Smooth muscle cell (in vitro differentiated cells): ENCODE results near the gene TUBB8. TPM values are rescaled to one million over a fixed set of nuclear protein-coding genes. Genes with fewer than 3 reads are reported as not detected.

ENCODE experiments used
- DNase-seq: peaks from one replicate; lab custom pipeline; 2025; ENCODE audit not compliant: unreplicated experiment; lab: John Stamatoyannopoulos, UW
- H2AFZ ChIP-seq: fragments of 200-600 bp; sonication (generic); 2 replicates; pipeline ENCODE4 v1.6.0; 2016; ENCODE audit warnings: antibody characterized with exemption, low read depth, mild to moderate bottlenecking
- H3F3A ChIP-seq: fragments of 200-600 bp; sonication (generic); 2 replicates; pipeline ENCODE4 v1.6.0; 2017; ENCODE audit warnings: antibody characterized with exemption, low read depth
- H3K27ac ChIP-seq: fragments of 200-600 bp; sonication (generic); 2 replicates; pipeline ENCODE4 v1.5.1; 2016; ENCODE audit warnings: low read depth, mild to moderate bottlenecking
- H3K27me3 ChIP-seq: fragments of 200-600 bp; sonication (generic); 2 replicates; pipeline ENCODE4 v1.6.1; 2016; ENCODE audit warnings: low read depth, mild to moderate bottlenecking
- H3K36me3 ChIP-seq: fragments of 200-600 bp; sonication (generic); 2 replicates; pipeline ENCODE4 v1.5.1; 2016; ENCODE audit warnings: low read depth
- H3K4me1 ChIP-seq: fragments of 200-600 bp; sonication (generic); 2 replicates; pipeline ENCODE4 v1.5.1; 2016; ENCODE audit warnings: low read depth
- H3K4me2 ChIP-seq: fragments of 200-600 bp; sonication (generic); 2 replicates; pipeline ENCODE4 v1.6.0; 2016; ENCODE audit warnings: mild to moderate bottlenecking
- H3K4me3 ChIP-seq: fragments of 200-600 bp; sonication (generic); 2 replicates; pipeline ENCODE4 v1.5.1; 2016; ENCODE audit warnings: mild to moderate bottlenecking
- H3K79me2 ChIP-seq: fragments of 200-600 bp; sonication (generic); 2 replicates; pipeline ENCODE4 v1.6.0; 2016; ENCODE audit warnings: low read depth, mild to moderate bottlenecking
- H3K9ac ChIP-seq: fragments of 200-600 bp; sonication (generic); 2 replicates; pipeline ENCODE4 v1.6.0; 2016; ENCODE audit warnings: low read depth
- H3K9me3 ChIP-seq: fragments of 200-600 bp; sonication (generic); replicated peaks from 2 replicates; pipeline ENCODE4 v1.5.1; 2016; ENCODE audit warnings: low read depth
- H4K20me1 ChIP-seq: fragments of 200-600 bp; sonication (generic); 2 replicates; pipeline ENCODE4 v1.6.0; 2016; ENCODE audit warnings: low read depth
- CTCF ChIP-seq: fragments of 200-600 bp; sonication (generic); IDR thresholded peaks from 2 replicates; pipeline ENCODE4 v1.5.1; 2017; ENCODE audit warnings: borderline replicate concordance, mild to moderate bottlenecking, antibody characterized with exemption; ENCODE audit not compliant: insufficient read depth, poor library complexity, severe bottlenecking
- WGBS: methylation state at CpG from one replicate; pipeline ENCODE4 v1.1.7; 2016; ENCODE audit warnings: low lambda C conversion rate; 5-methylcytosine and 5-hydroxymethylcytosine counted together
- polyA plus RNA-seq: library from polyadenylated mRNA; unstranded; fragments of >200 nt; fragmentation: Nextera tagmentation; extraction: Ambion mirVana; gene quantifications from 2 replicates; pipeline ENCODE4 v1.2.1, GENCODE V29; 2016
- total RNA-seq: library from RNA; depleted of rRNA; stranded (reverse); fragments of >200 nt; gene quantifications from 2 replicates; pipeline ENCODE4 v1.2.3, GENCODE V29; 2014

Gene TUBB8
- total and polyA plus RNA-seq, 2 experiments from 2014 or later, result 0.54 to 0.79 TPM

- H3K4me1 ChIP-seq, result no peaks in the 10 kb centered on the region
- TF ChIP-seq CTCF, result no peak
- no peaks in the 10 kb centered on the region for H3K9me3 ChIP-seq
- no peaks in the 10 kb centered on the region for H3K79me2 ChIP-seq
- no peak overlapping the region for H3K4me2 ChIP-seq
- no peak overlapping the region for H3K9ac ChIP-seq
- H3K27me3 ChIP-seq, result no peaks in the 10 kb centered on the region
- WGBS, result 84% methylated on average over 8 of the region's 8 CpGs
- DNase-seq, result no peak
- H4K20me1 ChIP-seq, result no peaks in the 10 kb centered on the region
- H3K27ac ChIP-seq, result no peak overlapping the region
- H3K36me3 ChIP-seq, result no peaks in the 10 kb centered on the region
- no peaks in the 10 kb centered on the region for H3F3A ChIP-seq
- no peak overlapping the region for H2AFZ ChIP-seq
- no peak overlapping the region for H3K4me3 ChIP-seq
Observed at GRCh38 chr10:85044-85443, 35.9 kb upstream of the TUBB8 start.

- Histone ChIP-seq H3K9me3 (no peaks in the 10 kb centered on the region), H4K20me1 (no peaks in the 10 kb centered on the region), H3K4me1 (no peaks in the 10 kb centered on the region), H3K27ac (no peak overlapping the region), H3F3A (no peaks in the 10 kb centered on the region), H3K9ac (no peak overlapping the region), H3K4me2 (no peak overlapping the region), H2AFZ (no peak overlapping the region), H3K27me3 (no peaks in the 10 kb centered on the region), H3K4me3 (no peak overlapping the region), H3K36me3 (no peaks in the 10 kb centered on the region), H3K79me2 (no peaks in the 10 kb centered on the region)
- TF ChIP-seq CTCF, result no peak
- 81% methylated on average over 9 of the region's 9 CpGs for WGBS
- no peak for DNase-seq
Observed at GRCh38 chr10:83930-84530, 34.9 kb upstream of the TUBB8 start.

GRCh38 chr10:80477-81105, 31.5 kb upstream of the TUBB8 start:
- Histone ChIP-seq H3K36me3 (no peaks in the 10 kb centered on the region), H3K4me3 (no peak overlapping the region), H3K9me3 (no peaks in the 10 kb centered on the region), H2AFZ (no peak overlapping the region), H3F3A (no peaks in the 10 kb centered on the region), H3K27me3 (no peaks in the 10 kb centered on the region), H3K4me2 (no peak overlapping the region), H3K9ac (no peak overlapping the region), H4K20me1 (no peaks in the 10 kb centered on the region), H3K27ac (no peak overlapping the region), H3K4me1 (no peaks in the 10 kb centered on the region), H3K79me2 (no peaks in the 10 kb centered on the region)
- TF ChIP-seq CTCF, result no peak
- DNase-seq, result no peak
- 75% methylated on average over 7 of the region's 7 CpGs for WGBS
